ENCODE data around the gene ABR. TPM values are rescaled to one million over a fixed set of nuclear protein-coding genes. Genes with fewer than 3 reads are reported as not detected.
"Not testable (repeated sequence)": the region's sequence is repeated elsewhere in the genome, so short reads cannot be mapped to it uniquely, and the experiment has no call there.

Gene ABR
- total RNA-seq, 1 experiment from 2014 or later = 172 TPM

- H3K9me3 ChIP-seq (ENCODE audit: control insufficient read depth, insufficient read depth, low read depth, low read length) = no peaks in the 10 kb centered on the region
- H3K27ac ChIP-seq (ENCODE audit: low read length) = no peak overlapping the region
- no peaks in the 10 kb centered on the region for H3K27me3 ChIP-seq (ENCODE audit: control insufficient read depth, insufficient read depth, low read length)
- ATAC-seq (no peak), DNase-seq (ENCODE audit: low read depth, low spot score) (no peak)
- intact Hi-C loops (cut with micrococcal nuclease; ENCODE audit: unreplicated experiment) = no loop called here
- BruUV-seq (replicated peaks) = no TSS peak
- peaks cover 3% of the 10 kb centered on the region; the same call in 1 of the 2 replicates for H3K36me3 ChIP-seq (ENCODE audit: control insufficient read depth, insufficient read depth, low read length)
- in situ Hi-C loops (cut with HindIII; ENCODE audit: low pct_unique_long_range_greater_than_20kb, low sequenced_read_pairs) = no loop called here
- H3K4me3 ChIP-seq (ENCODE audit: low read depth in 2 of 2, low read length in 2 of 2) = no peak overlapping the region
- ChIA-PET POLR2A (no interaction called here), CTCF (no interaction called here)
- TF ChIP-seq POLR2AphosphoS5 (IDR thresholded peaks at IDR 0.05; ENCODE audit: low read depth, low read length) (no peak), SIN3A (IDR thresholded peaks at IDR 0.05; ENCODE audit: borderline replicate concordance, insufficient read depth, low read depth, low read length) (no peak), TCF7L2 (IDR thresholded peaks at IDR 0.05; ENCODE audit: low read depth, low read length) (no peak), CTCF (IDR thresholded peaks at IDR 0.05) (no peak)
- H3K4me1 ChIP-seq (ENCODE audit: control insufficient read depth, insufficient read depth, low read length) = no peaks in the 10 kb centered on the region
Observed at GRCh38 chr17:1045456-1045855, 134.3 kb downstream of the ABR start.

- H3K4me3 ChIP-seq (ENCODE audit: low read depth in 2 of 2, low read length in 2 of 2); H3K4me1 ChIP-seq (ENCODE audit: control insufficient read depth, insufficient read depth, low read length); H3K9me3 ChIP-seq (ENCODE audit: control insufficient read depth, insufficient read depth, low read depth, low read length); H3K36me3 ChIP-seq (ENCODE audit: control insufficient read depth, insufficient read depth, low read length); H3K27ac ChIP-seq (ENCODE audit: low read length); BruUV-seq (replicated peaks); in situ Hi-C loops (cut with HindIII; ENCODE audit: low pct_unique_long_range_greater_than_20kb, low sequenced_read_pairs); POLR2A ChIA-PET; intact Hi-C loops (cut with micrococcal nuclease; ENCODE audit: unreplicated experiment); H3K27me3 ChIP-seq (ENCODE audit: control insufficient read depth, insufficient read depth, low read length); ATAC-seq; DNase-seq (ENCODE audit: low read depth, low spot score): not testable (repeated sequence)
- CTCF ChIA-PET = interaction anchor here (0.7 kb wide), 1 partner anchor 103 kb away, joined by 4 read pairs; no protein-coding TSS in a partner anchor
Observed at GRCh38 chr17:1044387-1045009, 135.3 kb downstream of the ABR start.

GRCh38 chr17:1043601-1044251, 136.1 kb downstream of the ABR start:
- H3K4me3 ChIP-seq (ENCODE audit: low read depth in 2 of 2, low read length in 2 of 2) = no peak overlapping the region
- 0 out of 2 replicates have a peak, but pooled peaks have one; percentile 6 for ATAC-seq
- H3K36me3 ChIP-seq (ENCODE audit: control insufficient read depth, insufficient read depth, low read length) = peaks cover 3% of the 10 kb centered on the region; the same call in 1 of the 2 replicates
- H3K27ac ChIP-seq (ENCODE audit: low read length) = no peak overlapping the region
- DNase-seq (ENCODE audit: low read depth, low spot score) = no peak
- CTCF ChIA-PET = interaction anchor here (0.7 kb wide), 1 partner anchor 104 kb away, joined by 4 read pairs; no protein-coding TSS in a partner anchor
- H3K27me3 ChIP-seq (ENCODE audit: control insufficient read depth, insufficient read depth, low read length) = no peaks in the 10 kb centered on the region
- TF ChIP-seq REST (IDR thresholded peaks at IDR 0.05; ENCODE audit: insufficient read depth in 1 of 2, low read depth in 2 of 2, low read length in 1 of 2) (no peak), SIN3A (IDR thresholded peaks at IDR 0.05; ENCODE audit: borderline replicate concordance, insufficient read depth, low read depth, low read length) (no peak), POLR2AphosphoS5 (IDR thresholded peaks at IDR 0.05; ENCODE audit: low read depth, low read length) (no peak), TCF7L2 (IDR thresholded peaks at IDR 0.05; ENCODE audit: low read depth, low read length) (no peak), CTCF (IDR thresholded peaks at IDR 0.05) (no peak)
- BruUV-seq (replicated peaks) = no TSS peak
- no peaks in the 10 kb centered on the region for H3K9me3 ChIP-seq (ENCODE audit: control insufficient read depth, insufficient read depth, low read depth, low read length)
- intact Hi-C loops (cut with micrococcal nuclease; ENCODE audit: unreplicated experiment) = no loop called here
- POLR2A ChIA-PET = no interaction called here
- in situ Hi-C loops (cut with HindIII; ENCODE audit: low pct_unique_long_range_greater_than_20kb, low sequenced_read_pairs) = no loop called here
- no peaks in the 10 kb centered on the region for H3K4me1 ChIP-seq (ENCODE audit: control insufficient read depth, insufficient read depth, low read length)
